Naive thymus-derived CD8-positive, alpha-beta T cell (primary cell): ENCODE data around the gene MINDY4. TPM values are rescaled to one million over a fixed set of nuclear protein-coding genes. Genes with fewer than 3 reads are reported as not detected.

Experiments used
- ATAC-seq, 2 donors: fragments of 150-1000 bp; cut with Tn5 transposase in 1 of 2; sonication (Bioruptor Pico), chemical (Tn5 transposase) in 1 of 2; 1 replicate in 1 of 2; 2 replicates in 1 of 2; pipeline ENCODE4 v1.10.0; 2021; ENCODE audit warnings: mild to moderate bottlenecking in 2 of 2, moderate library complexity in 2 of 2
- POLR2A ChIA-PET: fragments of 350-600 bp; sonication (Branson Sonifier 250); formaldehyde crosslinking; loops from one replicate; lab custom pipeline; 2021; ENCODE audit warnings: antibody characterized with exemption; lab: Charles Lee
- DNase-seq, 10 donors: peaks; one replicate each; pipeline versions ENCODE4 v3.0.0 to v3.0.0-alpha.2; 2020 to 2022
- H3K27ac Mint-ChIP-seq, 10 donors: one replicate each; pipeline ENCODE4 v1.8.0; 2020 to 2022; ENCODE audit warnings: mild to moderate bottlenecking in 10 of 10, mixed read lengths in 10 of 10, moderate library complexity in 4 of 10, inconsistent platforms in 1 of 10
- H3K27me3 Mint-ChIP-seq, 5 donors: one replicate each; pipeline ENCODE4 v1.8.0; 2021 to 2022; ENCODE audit warnings: mixed read lengths in 5 of 5
- H3K36me3 Mint-ChIP-seq, 3 donors: one replicate each; pipeline ENCODE4 v1.8.0; 2020 to 2022; ENCODE audit warnings: mixed read lengths in 3 of 3, mild to moderate bottlenecking in 2 of 3, inconsistent platforms in 1 of 3
- H3K4me1 Mint-ChIP-seq, 4 donors: one replicate each; pipeline ENCODE4 v1.8.0; 2021 to 2022; ENCODE audit warnings: mixed read lengths in 4 of 4
- H3K4me3 Mint-ChIP-seq, 10 donors: one replicate each; pipeline ENCODE4 v1.8.0; 2020 to 2022; ENCODE audit warnings: mild to moderate bottlenecking in 10 of 10, mixed read lengths in 10 of 10, moderate library complexity in 6 of 10, inconsistent platforms in 1 of 10
- H3K9me3 Mint-ChIP-seq, 9 donors: one replicate each; pipeline ENCODE4 v1.8.0; 2020 to 2022; ENCODE audit warnings: mixed read lengths in 9 of 9, mild to moderate bottlenecking in 3 of 9, inconsistent platforms in 1 of 9, moderate library complexity in 1 of 9
- polyA plus RNA-seq, 3 donors: library from polyadenylated mRNA; unstranded; fragments of 300-500 nt; fragmentation: Illumina TruSeq; gene quantifications; one replicate each; pipeline ENCODE4 v1.2.3, GENCODE V29; 2021
- total RNA-seq, 8 experiments: library from RNA in 2 of 8; stranded (reverse) in 2 of 8; gene quantifications; one replicate each; pipeline ENCODE4 v1.2.3 and lab custom pipeline; 2021 to 2026

Gene MINDY4
- total and polyA plus RNA-seq, 5 experiments from 2014 or later: 0.44 to 1.5 (median 0.84) TPM

DNA sequence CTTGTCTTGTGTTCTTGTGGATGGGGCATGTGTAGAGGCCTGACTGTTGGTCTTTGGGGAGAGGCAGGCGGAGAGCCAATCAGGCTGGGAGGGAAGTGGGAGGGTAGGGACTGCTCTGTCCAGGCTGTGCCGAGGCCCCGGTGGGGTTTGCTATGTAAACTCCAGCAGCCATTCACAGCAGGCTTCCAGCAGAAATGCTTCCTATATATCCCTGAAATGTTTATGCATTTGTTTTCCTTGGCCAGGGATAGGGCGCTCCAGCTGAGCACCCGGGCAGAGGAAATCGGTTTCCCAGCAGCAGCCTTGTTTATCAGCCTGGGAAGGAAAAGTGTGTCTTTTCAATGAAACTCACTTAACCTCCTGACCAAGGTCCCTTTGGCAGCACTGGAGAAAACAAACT lies 122.1 kb downstream of the MINDY4 start:
- H3K9me3 Mint-ChIP-seq: peaks cover 0 to 26% (median 11%) of the 10 kb centered on the region in 9 donors
- DNase-seq (no peak), ATAC-seq (no peak)
- H3K27me3 Mint-ChIP-seq: peaks cover 0 to 18% (median 1%) of the 10 kb centered on the region in 5 donors
- H3K27ac Mint-ChIP-seq: no peak overlapping the region
- POLR2A ChIA-PET: no interaction called here
- peaks cover 0 to 13% (median 2%) of the 10 kb centered on the region in 3 donors for H3K36me3 Mint-ChIP-seq
- H3K4me1 Mint-ChIP-seq: peaks cover 0 to 2% (median 0%) of the 10 kb centered on the region in 4 donors
- no peak overlapping the region for H3K4me3 Mint-ChIP-seq

DNA sequence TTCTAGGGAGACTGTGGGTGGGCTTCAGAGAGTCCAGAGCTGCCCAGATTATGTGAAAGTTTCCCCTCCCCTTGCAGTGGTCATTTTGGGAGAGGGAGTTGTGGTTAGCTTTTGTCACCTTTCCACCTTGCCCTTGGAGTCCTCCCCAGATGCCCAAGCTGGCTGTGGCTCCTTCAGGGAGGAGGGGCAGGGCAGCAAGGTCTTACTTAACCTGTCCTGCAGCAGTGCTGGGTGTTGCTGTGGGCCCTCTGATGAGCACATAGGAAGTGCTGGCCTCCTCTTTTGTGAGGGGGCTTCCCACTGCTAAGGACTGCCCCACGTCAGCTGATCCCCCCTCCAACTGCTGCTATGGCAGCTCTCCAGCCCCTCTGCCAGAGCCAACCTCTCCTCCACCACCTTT lies 122.8 kb downstream of the MINDY4 start:
- Mint-ChIP-seq H3K27me3 (peaks cover 0 to 18% (median 1%) of the 10 kb centered on the region in 5 donors), H3K36me3 (peaks cover 0 to 13% (median 2%) of the 10 kb centered on the region in 3 donors), H3K9me3 (peaks cover 0 to 26% (median 11%) of the 10 kb centered on the region in 9 donors), H3K27ac (peak overlapping the region in 1 of 10 donors; percentile 51), H3K4me3 (no peak overlapping the region), H3K4me1 (peaks cover 0 to 2% (median 0%) of the 10 kb centered on the region in 4 donors)
- POLR2A ChIA-PET: no interaction called here
- no peak for ATAC-seq
- DNase-seq: no peak

DNA sequence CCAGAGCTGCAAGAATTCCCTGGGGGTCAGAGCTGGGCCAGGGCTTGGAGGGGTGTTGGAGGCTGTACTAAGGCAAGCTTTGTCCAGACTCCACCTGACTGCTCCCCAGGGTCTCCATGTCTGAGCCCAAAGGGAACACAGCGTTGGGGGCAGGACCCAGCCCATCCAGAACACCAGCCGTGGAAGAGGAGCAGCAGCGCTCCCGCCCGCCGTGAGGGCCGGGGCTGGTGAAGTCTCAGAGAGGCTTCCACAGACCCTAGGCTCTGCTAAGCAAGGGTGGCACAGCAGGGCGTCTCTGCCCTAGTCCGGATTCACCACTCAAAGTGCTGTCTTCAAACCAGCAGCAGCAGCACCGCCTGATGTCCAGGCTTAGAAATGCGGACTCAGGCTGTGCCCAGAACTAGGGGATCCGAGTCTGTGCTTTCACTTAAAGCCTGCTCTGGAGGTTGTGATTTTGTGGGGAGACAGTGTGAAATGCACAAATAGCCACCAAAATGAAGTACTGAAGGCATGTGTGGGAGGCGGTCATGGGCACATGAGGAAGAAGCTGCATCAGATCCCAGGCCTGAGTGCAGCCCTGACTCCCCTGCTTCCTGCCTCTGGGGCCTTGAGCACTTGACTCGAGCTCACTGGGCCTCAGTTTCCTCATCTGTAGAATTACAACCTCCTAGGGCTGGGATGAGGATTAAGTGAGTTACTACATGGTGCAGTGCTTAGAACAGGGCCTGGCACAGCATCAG lies 123.8 kb downstream of the MINDY4 start:
- ATAC-seq (no peak), DNase-seq (no peak)
- Mint-ChIP-seq H3K27me3 (peaks cover 0 to 18% (median 1%) of the 10 kb centered on the region in 5 donors), H3K36me3 (peaks cover 0 to 13% (median 2%) of the 10 kb centered on the region in 3 donors), H3K9me3 (peaks cover 0 to 22% (median 6%) of the 10 kb centered on the region in 9 donors), H3K4me3 (no peak overlapping the region), H3K27ac (peak overlapping the region in 1 of 10 donors; percentile 70), H3K4me1 (peaks cover 0 to 2% (median 0%) of the 10 kb centered on the region in 4 donors)
- POLR2A ChIA-PET: no interaction called here

DNA sequence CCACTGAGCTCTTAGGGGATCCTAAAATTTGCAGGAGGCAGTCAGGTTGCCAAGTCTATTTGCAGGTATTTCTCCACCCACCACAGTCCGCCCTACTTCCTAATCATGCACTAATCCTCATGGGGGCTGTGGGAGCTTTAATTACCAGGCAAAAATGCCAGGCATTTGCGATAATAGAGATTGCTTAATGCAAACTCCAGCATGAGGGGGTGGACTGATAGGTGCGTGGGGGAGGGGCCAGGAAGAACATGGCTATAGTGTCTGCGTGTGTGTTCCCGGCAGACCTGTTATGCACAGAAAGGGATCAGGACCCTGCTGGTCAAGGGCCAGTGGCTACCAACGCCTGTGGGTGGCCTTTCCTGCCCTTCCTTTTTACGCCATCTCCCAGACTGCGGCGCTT lies 124.8 kb downstream of the MINDY4 start:
- Mint-ChIP-seq H3K27me3 (peaks cover 0 to 18% (median 1%) of the 10 kb centered on the region in 5 donors), H3K4me3 (no peak overlapping the region), H3K4me1 (peaks cover 0 to 2% (median 0%) of the 10 kb centered on the region in 4 donors), H3K9me3 (peaks cover 0 to 12% (median 5%) of the 10 kb centered on the region in 9 donors), H3K27ac (no peak overlapping the region), H3K36me3 (peaks cover 0 to 7% (median 0%) of the 10 kb centered on the region in 3 donors)
- no peak for DNase-seq
- no peak for ATAC-seq
- POLR2A ChIA-PET: no interaction called here

DNA sequence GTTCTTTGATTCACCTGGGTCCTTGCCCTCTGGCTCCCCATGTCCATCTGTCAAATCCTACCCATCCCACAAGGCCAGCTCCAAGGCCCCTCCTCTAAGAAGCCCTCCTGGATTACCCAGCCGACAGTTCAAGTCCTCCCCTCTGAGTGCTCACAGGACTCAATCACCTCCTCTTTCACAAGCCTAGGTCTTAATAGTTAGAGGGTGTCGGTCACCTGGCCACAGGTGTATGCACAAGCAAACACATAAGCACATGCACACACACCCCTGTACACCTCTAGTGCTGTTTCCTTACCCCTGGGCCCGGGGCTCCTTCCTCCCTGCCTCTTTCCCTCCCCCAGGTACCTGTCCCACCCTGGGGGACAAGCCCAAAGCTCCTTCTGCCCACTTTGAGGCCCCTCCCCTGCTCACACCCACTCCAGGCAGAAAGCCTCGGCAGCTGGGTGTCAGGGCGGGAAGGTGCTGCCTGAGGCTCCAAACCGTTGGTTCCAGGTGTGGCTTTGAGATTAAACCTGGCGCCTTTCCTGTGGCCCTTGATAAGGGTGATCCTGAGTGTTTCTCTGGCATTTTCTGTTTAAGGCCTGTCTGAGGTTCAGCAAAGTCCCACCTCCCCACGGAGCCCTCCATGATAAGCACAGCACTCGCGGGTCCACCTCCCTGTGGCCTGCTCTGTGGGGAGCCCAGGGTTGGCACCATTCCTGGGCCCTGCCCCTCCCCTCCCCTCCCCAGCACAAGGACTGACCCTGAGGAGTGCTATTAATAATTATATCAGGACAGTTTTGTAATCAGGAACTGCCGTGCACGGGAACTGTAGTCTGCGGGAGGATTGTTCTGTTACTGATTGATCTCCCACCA lies 125.8 kb downstream of the MINDY4 start:
- Mint-ChIP-seq H3K9me3 (peaks cover 0 to 3% (median 0%) of the 10 kb centered on the region in 9 donors), H3K36me3 (peaks cover 0 to under 1% (median 0%) of the 10 kb centered on the region in 3 donors), H3K4me1 (peaks cover 0 to 2% (median 0%) of the 10 kb centered on the region in 4 donors), H3K27me3 (peaks cover 0 to 18% (median 1%) of the 10 kb centered on the region in 5 donors), H3K4me3 (no peak overlapping the region), H3K27ac (no peak overlapping the region)
- DNase-seq (no peak), ATAC-seq (no peak)
- POLR2A ChIA-PET: no interaction called here

DNA sequence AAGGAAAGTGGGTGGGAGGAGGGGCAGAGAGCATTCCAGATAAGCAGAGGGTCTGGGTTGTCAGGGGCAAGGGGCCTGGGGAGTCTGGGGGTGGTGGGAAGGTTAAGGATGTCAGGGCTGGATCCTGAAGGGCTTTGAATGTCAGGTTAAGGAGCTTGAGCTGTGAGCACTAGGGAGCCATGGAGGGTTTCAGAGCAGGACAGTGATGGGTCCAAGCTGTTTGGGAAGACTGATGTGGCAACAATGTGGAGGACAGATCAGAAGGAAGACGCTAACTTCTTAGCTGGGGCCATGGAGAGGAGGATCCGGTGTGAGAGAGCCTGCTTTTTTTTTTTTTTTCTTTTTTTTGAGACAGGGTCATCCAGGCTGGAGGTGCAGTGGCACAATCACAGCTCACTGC lies 126.6 kb downstream of the MINDY4 start:
- peaks cover 0 to 2% (median 0%) of the 10 kb centered on the region in 4 donors for H3K4me1 Mint-ChIP-seq
- H3K4me3 Mint-ChIP-seq: no peak overlapping the region
- ATAC-seq (no peak), DNase-seq (no peak)
- no peak overlapping the region for H3K27ac Mint-ChIP-seq
- POLR2A ChIA-PET: interaction anchor here (1.0 kb wide), 1 partner anchor 25 kb away, joined by 3 read pairs; no protein-coding TSS in a partner anchor
- no peaks in the 10 kb centered on the region for H3K36me3 Mint-ChIP-seq
- H3K27me3 Mint-ChIP-seq: peaks cover 0 to 18% (median 1%) of the 10 kb centered on the region in 5 donors
- no peaks in the 10 kb centered on the region for H3K9me3 Mint-ChIP-seq

DNA sequence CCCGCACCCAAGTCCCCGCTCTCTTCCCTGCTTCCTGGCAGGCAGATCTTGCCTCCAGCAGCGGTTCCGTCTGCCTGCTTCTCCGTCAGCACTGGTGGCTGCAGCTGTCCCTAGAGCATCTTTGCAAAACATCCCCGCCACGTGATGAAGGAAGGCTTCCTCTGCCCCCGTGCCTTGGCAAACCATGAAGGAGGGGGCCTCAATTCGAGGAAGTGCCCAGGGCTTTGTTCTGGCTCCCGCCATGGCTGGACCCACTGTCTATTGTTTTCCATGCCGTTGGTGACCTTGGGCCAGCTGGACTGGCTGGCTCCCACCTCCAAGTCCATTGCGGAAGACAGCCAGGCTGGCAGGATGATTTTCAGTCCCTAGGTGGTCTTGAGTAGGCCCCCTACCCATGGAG lies 127.2 kb downstream of the MINDY4 start:
- H3K27me3 Mint-ChIP-seq: peaks cover 0 to 18% (median 1%) of the 10 kb centered on the region in 5 donors
- no peak overlapping the region for H3K27ac Mint-ChIP-seq
- DNase-seq: no peak
- no peaks in the 10 kb centered on the region for H3K9me3 Mint-ChIP-seq
- no peak for ATAC-seq
- H3K4me1 Mint-ChIP-seq: peaks cover 0 to 2% (median 0%) of the 10 kb centered on the region in 4 donors
- H3K4me3 Mint-ChIP-seq: no peak overlapping the region
- no peaks in the 10 kb centered on the region for H3K36me3 Mint-ChIP-seq
- POLR2A ChIA-PET: interaction anchor here (1.0 kb wide), 1 partner anchor 24 kb away, joined by 3 read pairs; no protein-coding TSS in a partner anchor

DNA sequence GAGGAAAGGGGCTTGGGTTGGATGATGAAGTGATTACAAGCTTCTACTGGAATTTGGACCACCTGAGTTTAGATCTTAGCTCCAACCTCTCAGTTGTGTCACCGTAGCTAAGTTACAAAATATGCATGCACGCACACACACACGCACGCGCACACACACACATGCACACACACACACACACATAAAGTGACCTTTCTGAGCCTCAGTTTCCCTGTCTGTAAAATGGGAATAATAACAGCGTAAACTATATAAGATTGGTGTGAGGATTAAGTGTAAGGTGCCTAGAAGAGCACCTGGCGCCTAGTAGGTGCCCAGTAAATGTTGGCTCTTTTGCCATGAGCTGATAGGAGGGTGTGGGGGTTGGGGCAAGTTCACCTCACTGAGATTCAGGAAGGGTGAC lies 127.8 kb downstream of the MINDY4 start:
- Mint-ChIP-seq H3K9me3 (no peaks in the 10 kb centered on the region), H3K4me1 (peaks cover 0 to 2% (median 0%) of the 10 kb centered on the region in 4 donors), H3K27me3 (peaks cover 0 to 17% (median 1%) of the 10 kb centered on the region in 5 donors), H3K36me3 (no peaks in the 10 kb centered on the region), H3K4me3 (no peak overlapping the region), H3K27ac (no peak overlapping the region)
- ATAC-seq (no peak), DNase-seq (no peak)
- POLR2A ChIA-PET: no interaction called here

DNA sequence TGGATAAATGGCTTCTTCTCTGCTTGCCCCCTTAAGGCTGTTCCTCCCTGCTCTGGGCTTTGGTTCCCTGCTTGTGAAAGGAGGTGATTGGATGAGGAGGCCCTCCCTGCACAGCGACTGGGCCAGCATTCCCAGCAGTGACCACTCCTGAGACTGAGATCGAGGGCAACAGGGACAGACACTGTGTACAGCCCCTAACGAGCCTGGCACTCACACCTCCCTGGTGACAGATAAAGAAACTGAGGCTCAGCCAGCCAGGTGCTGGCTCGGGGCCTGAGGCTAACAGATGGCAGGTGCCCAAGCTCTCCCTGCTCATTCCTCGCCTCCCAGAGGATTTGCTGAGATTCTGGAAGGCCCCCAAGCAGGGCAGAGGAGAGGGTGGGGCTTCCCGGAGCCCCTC lies 128.4 kb downstream of the MINDY4 start:
- H3K4me1 Mint-ChIP-seq: peaks cover 0 to 2% (median 0%) of the 10 kb centered on the region in 4 donors
- H3K4me3 Mint-ChIP-seq: no peak overlapping the region
- H3K9me3 Mint-ChIP-seq: no peaks in the 10 kb centered on the region
- no peak overlapping the region for H3K27ac Mint-ChIP-seq
- DNase-seq: no peak
- ATAC-seq: no peak
- H3K36me3 Mint-ChIP-seq: no peaks in the 10 kb centered on the region
- POLR2A ChIA-PET: no interaction called here
- H3K27me3 Mint-ChIP-seq: peaks cover 0 to 11% (median 1%) of the 10 kb centered on the region in 5 donors

DNA sequence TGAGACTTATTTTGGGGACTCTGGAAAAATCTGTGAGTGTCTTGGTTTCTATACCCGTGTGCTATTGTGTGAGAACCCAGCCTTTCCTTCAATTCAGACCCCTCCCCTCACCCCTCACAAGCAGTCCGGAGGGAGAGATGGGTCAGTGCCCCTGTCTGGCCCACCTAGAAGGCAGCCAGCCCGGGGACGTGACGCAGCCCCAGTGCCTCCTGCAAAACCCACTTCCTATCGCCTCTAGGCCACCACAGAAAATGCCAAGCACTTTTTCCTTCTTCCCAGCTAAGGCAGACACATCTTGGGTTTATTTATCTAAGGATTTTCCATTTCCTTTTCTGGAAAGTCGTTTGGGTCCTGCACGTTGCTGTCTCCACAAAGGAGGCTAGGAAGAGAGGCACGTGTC lies 128.8 kb downstream of the MINDY4 start:
- Mint-ChIP-seq H3K36me3 (no peaks in the 10 kb centered on the region), H3K4me3 (no peak overlapping the region), H3K27me3 (peaks cover 0 to 9% (median 1%) of the 10 kb centered on the region in 5 donors), H3K4me1 (peaks cover 0 to 2% (median 0%) of the 10 kb centered on the region in 4 donors), H3K9me3 (no peaks in the 10 kb centered on the region), H3K27ac (peak overlapping the region in 1 of 10 donors; percentile 36)
- no peak for ATAC-seq
- DNase-seq: no peak
- POLR2A ChIA-PET: no interaction called here

DNA sequence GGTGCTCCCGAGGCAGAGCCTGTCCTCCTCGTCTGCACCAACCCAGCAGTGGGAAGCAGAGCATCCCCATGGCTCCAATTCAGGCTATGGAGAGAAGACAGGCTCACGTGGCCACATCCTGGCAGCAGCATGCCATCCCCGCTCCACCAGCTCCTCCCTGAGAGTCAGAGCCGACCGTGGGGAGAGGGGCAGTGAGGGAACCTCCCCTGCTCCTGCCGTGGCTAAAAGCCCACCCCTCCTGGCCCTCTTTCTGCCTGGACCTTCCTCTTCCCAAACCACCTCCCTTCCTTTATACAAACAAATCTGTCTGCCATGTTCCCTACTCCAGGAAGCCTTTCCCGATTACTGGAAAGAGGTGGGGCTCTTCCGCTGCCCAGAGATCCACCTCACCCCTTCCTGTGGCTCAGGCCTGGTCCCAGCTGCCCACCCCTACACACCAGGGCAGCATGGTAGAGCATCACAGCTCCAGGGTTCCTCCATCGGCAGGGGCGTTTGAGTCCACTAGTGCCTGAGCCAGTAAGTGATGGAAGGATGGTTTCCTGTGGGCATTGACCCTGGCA lies 129.7 kb downstream of the MINDY4 start:
- no peak for ATAC-seq
- Mint-ChIP-seq H3K27me3 (peaks cover 0 to 9% (median 1%) of the 10 kb centered on the region in 5 donors), H3K4me3 (peak overlapping the region in 1 of 10 donors; percentile 34), H3K27ac (peak overlapping the region in 1 of 10 donors; percentile 40), H3K4me1 (peaks cover 0 to 2% (median 0%) of the 10 kb centered on the region in 4 donors), H3K9me3 (no peaks in the 10 kb centered on the region), H3K36me3 (no peaks in the 10 kb centered on the region)
- POLR2A ChIA-PET: no interaction called here
- DNase-seq: no peak

DNA sequence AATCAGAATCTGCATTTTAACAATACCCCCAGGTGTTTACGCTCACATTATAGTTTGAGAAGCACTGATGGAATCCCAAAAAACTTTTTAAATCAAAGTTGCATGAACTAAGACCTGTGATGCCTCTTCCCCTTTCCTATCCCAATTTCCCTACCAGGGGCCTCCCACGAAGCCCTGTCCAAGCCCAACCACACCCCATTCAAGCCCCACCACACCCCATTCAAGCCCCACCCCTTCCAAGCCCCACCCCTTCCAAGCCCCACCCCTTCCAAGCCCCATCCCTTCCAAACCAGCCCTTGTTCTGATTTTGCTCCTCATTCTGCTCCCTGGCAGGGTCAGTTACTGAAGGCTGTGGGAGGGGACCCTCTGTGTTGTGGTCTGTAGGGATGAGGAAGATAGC lies 130.6 kb downstream of the MINDY4 start:
- H3K27ac Mint-ChIP-seq: no peak overlapping the region
- H3K27me3 Mint-ChIP-seq: peaks cover 0 to 3% (median 0%) of the 10 kb centered on the region in 5 donors
- POLR2A ChIA-PET: no interaction called here
- H3K4me3 Mint-ChIP-seq: no peak overlapping the region
- H3K4me1 Mint-ChIP-seq: no peaks in the 10 kb centered on the region
- ATAC-seq (no peak), DNase-seq (no peak)
- no peaks in the 10 kb centered on the region for H3K36me3 Mint-ChIP-seq
- H3K9me3 Mint-ChIP-seq: no peaks in the 10 kb centered on the region
